Activated effector memory CD4-positive, alpha-beta T cell treated with Interleukin-2 at 50 U/mL for 16 hours (primary cell): ENCODE measurements around the gene CLIC1.
A peak's percentile ranks its signal among the peaks of the same experiment; 100 is the strongest.

Experiments used
- DNase-seq: peaks from one replicate; pipeline ENCODE4 v3.0.0-alpha.2; 2020

CLIC1 gene

DNA sequence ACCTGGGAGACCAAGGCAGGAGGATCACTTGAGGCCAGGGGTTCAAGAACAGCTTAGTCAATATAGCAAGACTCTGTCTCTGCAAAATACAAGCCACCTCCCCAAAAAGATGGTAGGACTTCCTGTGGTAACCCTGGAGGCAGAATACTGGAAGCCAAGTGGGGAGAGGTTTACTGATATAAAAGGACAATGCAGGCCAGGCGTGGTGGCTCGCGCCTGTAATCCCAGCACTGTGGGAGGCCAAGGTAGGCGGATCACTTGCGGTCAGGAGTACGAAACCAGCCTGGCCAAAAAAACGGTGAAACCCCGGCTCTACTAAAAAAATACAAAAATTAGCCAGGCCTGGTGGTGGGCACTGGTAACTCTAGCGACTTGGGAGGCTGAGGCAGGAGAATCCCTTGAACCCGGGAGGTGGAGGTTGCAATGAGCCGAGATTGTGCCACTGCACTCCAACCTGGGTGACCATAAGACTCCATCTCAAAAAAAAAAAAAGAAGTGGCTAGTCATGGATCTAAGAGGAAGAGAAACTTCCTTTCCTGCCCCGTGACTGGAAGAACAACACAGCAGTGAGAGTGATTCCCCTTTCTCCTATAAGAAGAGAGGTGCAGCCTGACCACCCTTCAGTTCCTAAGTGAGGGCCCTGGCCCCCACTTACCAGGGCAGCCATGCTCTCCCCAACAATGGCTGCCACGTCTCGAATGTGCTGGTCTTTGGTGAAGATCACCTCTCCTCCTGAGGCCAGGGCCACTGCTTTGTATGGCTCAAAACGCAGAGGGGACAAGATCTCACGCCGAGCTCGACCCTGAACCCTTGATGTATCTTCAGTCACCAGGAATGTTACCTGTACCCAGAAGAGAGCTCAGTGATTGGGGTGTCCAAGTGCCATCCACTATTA, 32.3 kb upstream of the CLIC1 start:
- DNase-seq: no peak

GRCh38 chr6:31767096-31767645, 30.8 kb upstream of the CLIC1 start:
- no peak for DNase-seq

- no peak for DNase-seq
These were observed 29.8 kb upstream of the CLIC1 start for GRCh38 chr6:31765910-31766794.

DNA sequence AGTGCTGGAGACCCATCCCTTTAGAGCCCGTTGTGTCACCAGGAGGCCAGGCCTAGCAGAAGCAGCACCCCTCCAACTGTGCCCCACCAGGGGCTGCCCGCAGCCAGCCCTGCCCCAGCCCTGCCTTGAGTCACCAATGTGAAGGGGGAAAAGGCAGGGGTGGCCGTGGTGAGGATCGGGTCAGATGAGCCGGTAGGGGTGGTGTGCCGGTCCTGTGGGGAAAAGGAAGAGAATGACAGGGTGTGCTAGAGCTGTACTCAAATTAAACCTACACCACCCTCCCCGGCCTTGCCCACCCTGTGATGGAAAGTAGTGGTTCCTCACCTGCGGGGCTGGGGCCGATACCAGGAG, 29.2 kb upstream of the CLIC1 start:
- no peak for DNase-seq

DNA sequence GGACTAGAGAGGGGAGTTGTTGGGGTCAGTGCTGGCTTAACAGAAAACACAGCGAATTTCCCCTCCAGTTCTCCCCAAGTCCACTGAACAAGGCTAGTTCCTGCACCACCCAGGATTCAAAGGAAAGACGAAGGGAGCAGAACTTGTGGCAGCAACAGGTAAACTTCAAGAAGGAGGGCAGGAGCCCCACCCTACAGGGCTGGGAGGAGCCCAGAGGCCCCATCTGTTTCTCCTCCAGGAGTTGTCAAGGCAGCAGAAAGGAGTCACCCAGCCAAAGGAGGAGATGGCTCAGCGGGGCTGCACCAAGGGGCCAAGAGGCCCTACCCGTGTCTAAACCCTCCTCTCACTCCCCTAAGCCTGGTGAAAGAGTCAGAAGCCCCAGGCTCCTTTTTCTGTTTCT, 27.9 kb upstream of the CLIC1 start:
- DNase-seq: no peak

DNA sequence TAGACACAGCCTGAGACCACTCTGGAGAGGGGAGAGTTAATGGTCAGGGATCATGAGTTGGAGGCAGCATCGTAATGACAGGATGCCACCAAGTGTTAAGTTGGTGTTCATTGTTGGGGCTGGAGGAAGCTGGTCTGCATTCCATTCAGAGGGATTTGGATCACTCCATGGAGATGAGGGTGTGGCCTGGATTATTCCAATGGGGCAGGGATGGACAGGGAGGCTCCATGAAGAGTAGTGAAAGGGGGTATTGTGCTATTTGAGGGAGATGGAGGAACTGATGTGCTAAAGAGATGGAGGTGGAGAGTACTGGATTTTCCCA, 27.2 kb upstream of the CLIC1 start:
- DNase-seq: no peak

GRCh38 chr6:31762878-31763618, 26.7 kb upstream of the CLIC1 start:
- no peak for DNase-seq

- DNase-seq: no peak
These were observed 26.0 kb upstream of the CLIC1 start, which contains the start of gene SAPCD1 for GRCh38 chr6:31762356-31762755. TSS of gene SAPCD1 (plus strand) at chr6:31762656. CDS start at chr6:31763055, 399 bp downstream.

DNA sequence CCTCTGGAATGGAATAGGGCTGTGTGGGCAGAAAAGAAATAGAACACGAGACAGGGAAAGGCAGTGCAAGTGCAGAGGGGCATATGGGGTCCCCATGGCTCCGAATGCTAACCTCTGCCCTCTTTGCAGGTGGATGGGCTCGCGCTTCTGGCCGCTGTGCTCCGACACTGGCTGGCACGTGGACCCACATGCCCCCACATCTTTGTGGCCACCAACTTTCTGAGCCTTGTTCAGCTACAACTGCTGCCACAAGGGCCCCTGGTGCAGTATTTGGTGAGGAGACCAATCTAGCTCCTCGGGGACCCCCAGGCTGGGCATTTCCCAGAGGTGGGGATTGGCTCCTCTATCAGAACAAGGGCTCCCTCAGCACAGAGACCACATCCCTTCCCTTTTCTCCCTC, 25.0 kb upstream of the CLIC1 start:
- no peak for DNase-seq

GRCh38 chr6:31760790-31761189, 24.5 kb upstream of the CLIC1 start:
- DNase-seq: no peak

DNA sequence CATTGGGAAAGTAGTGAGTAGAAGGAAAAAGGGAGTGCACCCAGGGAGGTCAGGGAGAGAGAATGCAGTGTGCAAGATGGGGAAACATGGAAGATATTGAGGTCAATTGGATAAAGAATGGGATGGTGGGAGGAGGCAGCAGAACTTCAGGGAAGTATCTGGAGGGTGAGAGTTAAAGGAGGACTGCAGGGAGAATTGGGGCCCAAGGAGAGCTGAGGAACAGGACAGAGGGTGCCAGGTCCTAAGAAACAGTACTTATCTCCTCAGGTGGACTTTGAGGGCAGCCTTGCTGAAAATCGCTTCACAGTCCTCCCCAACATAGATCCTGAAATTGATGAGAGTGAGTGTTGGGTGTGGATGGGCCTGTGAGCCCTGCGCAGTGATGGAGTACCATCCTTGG, 22.0 kb upstream of the CLIC1 start:
- no peak for DNase-seq

DNA sequence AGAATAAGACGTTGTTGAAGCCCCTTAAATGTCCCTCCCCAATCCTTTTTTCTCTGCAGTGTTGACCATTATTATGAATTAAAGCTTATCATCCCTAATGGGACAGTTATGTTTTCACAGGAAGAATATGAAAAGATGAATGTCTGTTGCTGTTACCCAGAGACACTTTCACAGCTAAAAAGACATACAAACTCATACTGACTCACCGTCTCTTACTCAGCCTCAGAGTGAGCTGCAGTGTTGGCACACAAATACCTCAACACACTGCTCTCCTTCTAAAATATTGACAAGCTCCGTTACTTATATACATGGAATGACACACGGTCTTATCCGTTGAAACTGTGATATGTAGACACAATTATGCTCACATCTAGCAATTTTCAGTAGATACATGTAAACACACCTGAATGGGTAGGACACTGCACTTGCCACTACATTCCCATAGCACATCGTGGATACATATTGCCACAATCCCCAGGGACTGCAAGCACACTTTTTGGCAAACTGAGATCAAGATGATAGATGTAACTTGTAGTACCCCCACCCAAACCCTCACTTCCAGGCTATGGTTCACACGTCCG, 16.5 kb upstream of the CLIC1 start:
- DNase-seq: no peak

GRCh38 chr6:31750411-31751022, 14.2 kb upstream of the CLIC1 start:
- DNase-seq: no peak

DNA sequence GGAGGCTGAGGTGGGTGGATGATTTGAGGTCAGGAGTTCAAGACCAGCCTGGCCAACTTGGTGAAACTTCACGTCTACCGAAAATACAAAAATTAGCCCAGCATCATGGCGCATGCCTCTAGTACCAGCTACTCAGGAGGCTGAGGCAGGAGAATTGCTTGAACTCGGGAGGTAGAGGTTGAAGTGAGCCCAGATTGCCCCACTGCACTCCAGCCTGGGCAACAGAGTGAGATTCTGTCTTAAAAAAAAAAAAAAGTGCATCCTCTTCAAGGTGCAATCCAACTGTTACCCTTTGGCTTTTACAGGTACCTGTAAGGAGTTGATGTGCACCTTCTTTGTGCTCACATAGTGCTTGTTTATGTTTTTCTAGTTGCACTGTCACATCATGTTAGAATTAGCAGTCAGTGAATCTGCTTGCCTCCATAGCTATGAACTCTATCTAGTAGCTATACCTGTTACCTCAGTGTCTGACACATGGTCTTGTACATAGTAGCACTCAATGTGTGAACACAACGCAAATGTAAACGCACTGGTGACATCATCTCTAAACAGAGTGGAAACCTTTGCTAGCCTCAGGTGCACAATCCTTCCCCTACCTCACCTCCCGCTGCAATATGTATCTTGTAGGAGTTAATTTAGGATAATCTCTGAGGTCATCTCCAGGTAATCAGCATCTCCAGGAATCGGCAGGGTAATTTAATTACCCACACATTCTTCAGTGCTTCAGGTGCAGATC, 13.1 kb upstream of the CLIC1 start:
- DNase-seq: no peak

GRCh38 chr6:31744422-31744821, 8.1 kb upstream of the CLIC1 start:
- no peak for DNase-seq

DNA sequence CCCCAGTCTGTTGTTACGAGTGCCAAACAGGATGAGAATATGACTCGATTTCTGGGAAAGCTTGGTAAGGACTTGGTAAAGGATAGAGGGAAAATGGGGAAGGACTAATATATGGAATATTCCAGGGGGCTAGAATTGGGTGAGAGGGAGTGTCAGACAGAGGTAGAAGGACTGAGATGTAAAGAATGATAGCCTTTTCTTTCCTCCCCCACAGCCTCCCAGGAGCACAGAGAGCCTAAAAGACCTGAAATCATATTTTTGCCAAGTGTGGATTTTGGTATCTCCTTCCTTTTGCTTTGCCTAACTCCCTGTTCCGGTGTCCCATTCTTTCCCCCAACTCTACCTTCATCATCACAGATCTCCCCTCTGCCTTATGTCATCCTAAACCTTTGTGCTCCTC, 6.6 kb upstream of the CLIC1 start:
- no peak for DNase-seq

GRCh38 chr6:31741815-31742214, 5.5 kb upstream of the CLIC1 start:
- no peak for DNase-seq

GRCh38 chr6:31740397-31741223, 4.3 kb upstream of the CLIC1 start:
- no peak for DNase-seq

DNA sequence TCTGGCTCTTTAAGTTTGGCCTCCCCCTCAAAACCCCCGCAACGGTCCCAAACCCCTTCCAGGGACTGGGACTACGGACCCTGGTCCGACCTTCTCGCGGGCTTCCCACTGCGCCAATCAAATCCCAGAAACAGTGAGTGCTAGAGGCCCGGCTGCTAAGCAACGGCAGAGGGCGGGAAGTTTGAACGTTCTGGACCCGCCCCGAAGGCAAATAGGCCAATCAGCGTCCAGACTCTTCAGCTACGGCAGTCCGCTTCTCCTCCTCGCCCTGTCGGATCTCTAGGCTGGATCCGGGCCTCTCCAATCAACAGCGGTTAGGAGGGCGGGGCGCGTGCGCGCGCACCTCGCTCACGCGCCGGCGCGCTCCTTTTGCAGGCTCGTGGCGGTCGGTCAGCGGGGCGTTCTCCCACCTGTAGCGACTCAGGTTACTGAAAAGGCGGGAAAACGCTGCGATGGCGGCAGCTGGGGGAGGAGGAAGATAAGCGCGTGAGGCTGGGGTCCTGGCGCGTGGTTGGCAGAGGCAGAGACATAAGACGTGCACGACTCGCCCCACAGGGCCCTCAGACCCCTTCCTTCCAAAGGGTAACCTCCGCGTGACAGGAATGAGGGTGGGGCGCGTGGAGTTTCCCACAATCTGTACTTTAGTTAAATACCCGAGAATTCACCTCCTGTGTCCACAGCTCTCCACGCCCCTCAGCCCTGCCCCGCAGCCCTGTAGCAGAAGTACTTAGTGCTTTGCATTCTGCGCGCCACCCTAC, 3.5 kb upstream of the CLIC1 start, which contains the start of gene MSH5:
TSS of gene MSH5 (plus strand) at position 367 of the 758 bp plus-strand sequence. CDS start 462 bp downstream, outside the sequence.
- peak; percentile 94 for DNase-seq
